ENCODE data around the gene PLIN3. TPM values are rescaled to one million over a fixed set of nuclear protein-coding genes. Genes with fewer than 3 reads are reported as not detected.

The PLIN3 gene
- total and polyA plus RNA-seq, 2 of the 4 experiments (the other 2 are of a cell fraction): 147 to 246 TPM

DNA sequence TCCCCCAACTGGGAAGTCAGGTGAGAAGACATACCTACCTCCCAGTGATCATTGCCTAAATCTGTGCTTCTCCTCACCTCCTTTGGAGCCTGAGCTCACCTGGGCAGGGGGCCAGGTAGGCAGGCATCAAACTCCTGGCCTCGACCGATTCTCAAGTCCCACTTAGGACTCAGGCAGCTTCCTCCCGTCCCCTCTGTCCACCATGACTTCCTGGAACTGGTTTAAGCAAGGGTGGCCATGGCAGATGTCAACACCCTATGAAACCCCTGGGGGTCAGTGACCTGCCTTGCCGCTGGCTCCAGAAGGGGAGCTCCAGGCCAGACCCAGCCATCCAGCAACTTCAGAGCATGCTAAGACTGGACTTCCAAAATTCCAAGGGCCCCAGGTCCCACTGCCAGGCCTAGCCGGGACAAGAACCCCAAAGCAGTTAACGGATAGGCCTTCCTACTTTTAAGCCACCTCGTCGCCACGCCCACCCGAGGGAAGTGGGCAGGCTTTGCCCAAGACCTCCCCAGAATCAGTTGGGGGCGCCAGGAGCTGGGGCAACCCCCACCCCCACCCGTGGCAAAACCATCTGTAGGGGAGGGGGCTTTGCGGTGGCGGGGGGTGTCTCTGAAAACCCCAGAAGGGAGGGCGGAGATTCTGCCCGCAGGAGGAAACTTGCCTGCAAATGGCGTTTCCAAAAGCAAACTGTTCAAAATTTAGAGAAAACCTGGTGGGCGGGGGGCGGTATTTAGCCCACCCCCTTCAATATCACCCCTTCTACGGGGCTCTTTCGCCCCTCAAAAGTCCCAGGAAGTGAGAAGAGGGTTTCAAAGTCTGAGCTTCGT lies 657 bp downstream of the PLIN3 start:
- Histone ChIP-seq H3K9me3 (ENCODE audit: control insufficient read depth, insufficient read depth, low read length) (no peaks in the 10 kb centered on the region), H3K23ac (ENCODE audit: low read depth, low read length) (peak overlapping the region; percentile 87), H3K9ac (ENCODE audit: low read depth, low read length) (peak overlapping the region; percentile 85), H3K4ac (ENCODE audit: low read depth, low read length) (peak overlapping the region; percentile 94), H2AK5ac (ENCODE audit: low read depth, low read length) (peak overlapping the region; percentile 98), H4K8ac (ENCODE audit: low read depth in 2 of 2, low read length in 2 of 2) (peak overlapping the region; percentile 20 to 63), H3K18ac (ENCODE audit: low read depth, low read length) (no peak overlapping the region), H4K5ac (ENCODE audit: low read depth, low read length) (0 out of 2 replicates have a peak overlapping the region, but pooled peaks have one; percentile 1), H4K91ac (ENCODE audit: insufficient read depth, low read depth, low read length) (peak overlapping the region; percentile 74), H3K56ac (ENCODE audit: extremely low read depth, insufficient read depth, low read length) (peak overlapping the region; percentile 80), H3K14ac (replicated peaks; ENCODE audit: low read depth, low read length) (peak overlapping the region; percentile 93), H3K79me1 (ENCODE audit: low read depth in 1 of 2, low read length in 2 of 2) (peaks cover 6 to 53% of the 10 kb centered on the region in 2 experiments; a peak in 3 of 4 replicates), H2BK120ac (ENCODE audit: low read depth, low read length) (peak overlapping the region; percentile 57; the same call in 1 of the 2 replicates), H2BK15ac (ENCODE audit: low read depth, low read length) (peak overlapping the region; percentile 59; the same call in 1 of the 3 replicates), H3K9me1 (ENCODE audit: insufficient read depth, low read length) (peaks cover 13% of the 10 kb centered on the region), H3K27me3 (ENCODE audit: control insufficient read depth, insufficient read depth, low read length) (no peaks in the 10 kb centered on the region), H3K4me1 (ENCODE audit: control insufficient read depth, insufficient read depth, low read length) (no peaks in the 10 kb centered on the region), H3K27ac (ENCODE audit: insufficient read depth, low read length) (peak overlapping the region; percentile 71), H2AFZ (replicated peaks; ENCODE audit: low read length, poor library complexity) (peak overlapping the region; percentile 87), H3K4me2 (ENCODE audit: low read depth, low read length) (peak overlapping the region; percentile 88), H2BK20ac (ENCODE audit: low read depth, low read length) (no peak overlapping the region), H2AK9ac (replicated peaks; ENCODE audit: low read depth, low read length, poor library complexity) (peak overlapping the region; percentile 99), H4K20me1 (ENCODE audit: insufficient read depth, low read length) (peaks cover 32% of the 10 kb centered on the region), H3K4me3 (ENCODE audit: insufficient read depth, low read depth, low read length) (peak overlapping the region; percentile 76), H2BK5ac (ENCODE audit: low read depth, low read length, poor library complexity, severe bottlenecking) (peak overlapping the region; percentile 61), H3K36me3 (ENCODE audit: control insufficient read depth, insufficient read depth, low read length) (peaks cover 8% of the 10 kb centered on the region)
- ATAC-seq (ENCODE audit: low read depth) (peak; percentile 16; the same call in 1 of the 2 replicates), DNase-seq (peak; percentile 28)
- in situ Hi-C loops (cut with MboI; ENCODE audit: low sequenced_read_pairs): no loop called here
- BruUV-seq (replicated peaks): TSS peak; percentile 40
- dilution Hi-C loops (cut with HindIII; ENCODE audit: low sequenced_read_pairs, unreplicated experiment): no loop called here
- no peak for TF ChIP-seq RAD21 (IDR thresholded peaks at IDR 0.05; ENCODE audit: low read length)
- no peak for TF ChIP-seq MAZ (IDR thresholded peaks at IDR 0.05; ENCODE audit: borderline replicate concordance, low read depth, low read length)
- TF ChIP-seq MAFK (IDR thresholded peaks at IDR 0.05; ENCODE audit: low read depth, low read length): no peak
- TF ChIP-seq, protein P1, sequence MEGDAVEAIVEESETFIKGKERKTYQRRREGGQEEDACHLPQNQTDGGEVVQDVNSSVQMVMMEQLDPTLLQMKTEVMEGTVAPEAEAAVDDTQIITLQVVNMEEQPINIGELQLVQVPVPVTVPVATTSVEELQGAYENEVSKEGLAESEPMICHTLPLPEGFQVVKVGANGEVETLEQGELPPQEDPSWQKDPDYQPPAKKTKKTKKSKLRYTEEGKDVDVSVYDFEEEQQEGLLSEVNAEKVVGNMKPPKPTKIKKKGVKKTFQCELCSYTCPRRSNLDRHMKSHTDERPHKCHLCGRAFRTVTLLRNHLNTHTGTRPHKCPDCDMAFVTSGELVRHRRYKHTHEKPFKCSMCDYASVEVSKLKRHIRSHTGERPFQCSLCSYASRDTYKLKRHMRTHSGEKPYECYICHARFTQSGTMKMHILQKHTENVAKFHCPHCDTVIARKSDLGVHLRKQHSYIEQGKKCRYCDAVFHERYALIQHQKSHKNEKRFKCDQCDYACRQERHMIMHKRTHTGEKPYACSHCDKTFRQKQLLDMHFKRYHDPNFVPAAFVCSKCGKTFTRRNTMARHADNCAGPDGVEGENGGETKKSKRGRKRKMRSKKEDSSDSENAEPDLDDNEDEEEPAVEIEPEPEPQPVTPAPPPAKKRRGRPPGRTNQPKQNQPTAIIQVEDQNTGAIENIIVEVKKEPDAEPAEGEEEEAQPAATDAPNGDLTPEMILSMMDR (conservative IDR thresholded peaks at IDR 0.05; ENCODE audit: low read depth, low read length): no peak
- no peak for TF ChIP-seq CEBPB (IDR thresholded peaks at IDR 0.05; ENCODE audit: low read depth, low read length)
- WGBS, 2 experiments (ENCODE audit: extremely low coverage in 2 of 2, insufficient read length in 1 of 2): no CpG with 5 or more reads among the region's 22 CpGs
- intact Hi-C loops (cut with micrococcal nuclease): loop anchor here (2.0 to 5.0 kb wide), 2 partner anchors 55 to 102 kb away; partner anchors contain the start of gene KDM4B
- ChIA-PET CTCF (interaction anchor here (0.5 to 1.0 kb wide), 4 partner anchors 15 to 75 kb away, joined by 3 to 6 read pairs (median 3); partner anchors contain the start of gene FEM1A), POLR2A (ENCODE audit: unreplicated experiment) (interaction anchor here (0.5 to 1.5 kb wide), 6 partner anchors 8 to 1093 kb away, joined by 3 to 7 read pairs (median 4); partner anchors contain the start of gene UHRF1)

Data from IMR-90 (cell line).